HepG2 (cell line): Measurements from ENCODE around the gene GNG2. TPM values are rescaled to one million over a fixed set of nuclear protein-coding genes. Genes with fewer than 3 reads are reported as not detected.

ENCODE experiments used
- ATAC-seq: fragments of 200-7000 bp; cut with Tn5 transposase; 3 replicates; pipeline ENCODE4 v1.9.1; 2020; ENCODE audit warnings: mild to moderate bottlenecking, moderate library complexity
- BruUV-seq: library from RNA; stranded (reverse); fragments of 400-500 nt; replicated peaks from 2 replicates; lab custom pipeline; 2021; lab: Mats Ljungman, UMichigan
- CTCF ChIA-PET: fragments of 300-600 bp; formaldehyde crosslinking; extraction: SDS; loops from one replicate; lab custom pipeline; 2021; ENCODE audit warnings: low total read pairs, inconsistent platforms, low intra/inter-chr PET ratio; lab: Yijun Ruan, JAX
- POLR2A ChIA-PET: fragments of 350-600 bp; sonication (Branson Sonifier 250); formaldehyde crosslinking; loops from one replicate; lab custom pipeline; 2020; ENCODE audit warnings: antibody characterized with exemption, inconsistent platforms; lab: Yijun Ruan, JAX
- DNase-seq: peaks from one replicate; pipeline ENCODE4 v3.0.0-alpha.2; 2015; ENCODE audit warnings: low spot score
- FAIRE-seq: peaks from 3 replicates; lab custom pipeline; 2011; peaks lifted over from hg19 to GRCh38; lab: Jason Lieb, UNC
- H2AFZ ChIP-seq: one replicate; pipeline ENCODE4 v1.6.1; 2011; ENCODE audit warnings: low read length, inconsistent platforms
- H3K27ac ChIP-seq: fragments of 300-600 bp; 3 replicates; pipeline ENCODE4 v1.8.0; 2011; ENCODE audit warnings: mixed run types, mild to moderate bottlenecking, mixed read lengths, low read length, inconsistent platforms; ENCODE audit not compliant: insufficient read depth; ENCODE audit errors: extremely low read length
- H3K27me3 ChIP-seq, 2 experiments: fragments of 200-600 bp in 1 of 2; 2 replicates in 1 of 2; 3 replicates in 1 of 2; pipeline versions ENCODE4 v1.6.0 to v1.8.0; 2011; ENCODE audit warnings: low read length in 2 of 2, mild to moderate bottlenecking in 2 of 2, moderate library complexity in 2 of 2, inconsistent platforms in 1 of 2; ENCODE audit not compliant: insufficient read depth in 2 of 2, control insufficient read depth in 1 of 2
- H3K36me3 ChIP-seq, 2 experiments: fragments of 200-600 bp in 1 of 2; replicated peaks in 1 of 2; 2 replicates in 1 of 2; 3 replicates in 1 of 2; pipeline versions ENCODE4 v1.5.1 to v1.8.0; 2011; ENCODE audit warnings: low read length in 2 of 2, inconsistent platforms in 1 of 2; ENCODE audit not compliant: insufficient read depth in 2 of 2, control insufficient read depth in 1 of 2
- H3K4me1 ChIP-seq: 2 replicates; pipeline ENCODE4 v1.5.1; 2012; ENCODE audit warnings: low read length, inconsistent platforms; ENCODE audit not compliant: insufficient read depth
- H3K4me2 ChIP-seq: 2 replicates; pipeline ENCODE4 v1.6.0; 2011; ENCODE audit warnings: low read depth, low read length, inconsistent platforms
- H3K4me3 ChIP-seq, 3 experiments: fragments of 200-600 bp in 1 of 3; sonication (generic), shearing (Covaris generic) in 1 of 3; replicated peaks in 1 of 3; 2 replicates each; pipeline ENCODE4 v1.5.1; 2011 to 2016; ENCODE audit warnings: low read length in 3 of 3, inconsistent platforms in 2 of 3, low read depth in 2 of 3, mild to moderate bottlenecking in 2 of 3, control low read depth in 1 of 3, mixed read lengths in 1 of 3; ENCODE audit not compliant: insufficient read depth in 1 of 3
- H3K79me2 ChIP-seq: one replicate; pipeline ENCODE4 v1.6.1; 2011; ENCODE audit warnings: low read length, inconsistent platforms; ENCODE audit not compliant: insufficient read depth
- H3K9ac ChIP-seq: 2 replicates; pipeline ENCODE4 v1.6.0; 2011; ENCODE audit warnings: mild to moderate bottlenecking, low read depth, low read length, inconsistent platforms; ENCODE audit not compliant: insufficient read depth
- H3K9me3 ChIP-seq: 2 replicates; pipeline ENCODE4 v1.5.1; 2012; ENCODE audit warnings: mild to moderate bottlenecking, low read length
- H4K20me1 ChIP-seq: 2 replicates; pipeline ENCODE4 v1.6.0; 2011; ENCODE audit warnings: inconsistent platforms, mild to moderate bottlenecking, low read length, moderate library complexity; ENCODE audit not compliant: insufficient read depth
- BRD4 ChIP-seq: sonication (generic); formaldehyde crosslinking; IDR thresholded peaks from 2 replicates; pipeline ENCODE4 v1.4.0; 2020; ENCODE audit warnings: missing genetic modification reagents
- CC2D1A ChIP-seq: sonication (generic); formaldehyde crosslinking; IDR thresholded peaks from 2 replicates; pipeline ENCODE4 v1.8.1; 2023; ENCODE audit warnings: mild to moderate bottlenecking, missing genetic modification reagents
- GATAD1 ChIP-seq: IDR thresholded peaks from 2 replicates; pipeline ENCODE4 v1.6.1; 2016; ENCODE audit warnings: missing genetic modification reagents, missing compliant biosample characterization
- HNRNPK ChIP-seq: fragments of 200-400 bp; formaldehyde crosslinking; IDR thresholded peaks from 2 replicates; pipeline ENCODE4 v1.6.1; 2018; ENCODE audit warnings: low read length, low read depth, moderate library complexity, mild to moderate bottlenecking; ENCODE audit not compliant: poor library complexity, severe bottlenecking
- KLF6 ChIP-seq: IDR thresholded peaks from 2 replicates; pipeline ENCODE4 v1.8.0; 2016; ENCODE audit warnings: missing biosample characterization, missing genetic modification reagents
- NCOA5 ChIP-seq: sonication (generic); formaldehyde crosslinking; IDR thresholded peaks from 2 replicates; pipeline ENCODE4 v1.4.0; 2020; ENCODE audit warnings: missing genetic modification reagents
- REXO4 ChIP-seq: sonication (generic); formaldehyde crosslinking; IDR thresholded peaks from 2 replicates; pipeline ENCODE4 v1.8.0; 2022; ENCODE audit warnings: missing genetic modification reagents, mild to moderate bottlenecking, borderline replicate concordance
- WIZ ChIP-seq: sonication (generic); formaldehyde crosslinking; IDR thresholded peaks from 2 replicates; pipeline ENCODE4 v1.5.1; 2020; ENCODE audit warnings: mild to moderate bottlenecking, missing genetic modification reagents
- ZNF879 ChIP-seq: sonication (generic); formaldehyde crosslinking; IDR thresholded peaks from 2 replicates; pipeline ENCODE4 v1.8.1; 2023; ENCODE audit warnings: missing genetic modification reagents
- WGBS: methylation state at CpG from one replicate; pipeline ENCODE4 v1.1.6; 2017; ENCODE audit warnings: low lambda C conversion rate; 5-methylcytosine and 5-hydroxymethylcytosine counted together
- in situ Hi-C: cut with HindIII; loops from 2 replicates; pipeline ENCODE4 v1.10.0; 2017; ENCODE audit warnings: low pct_unique_long_range_greater_than_20kb; ENCODE audit not compliant: extremely low pct_ligation_motif_present
- intact Hi-C: fragments of 100-400 bp; cut with micrococcal nuclease; formaldehyde crosslinking; loops from one replicate; pipeline ENCODE4 v1.10.0; 2022; ENCODE audit not compliant: unreplicated experiment
- polyA plus RNA-seq, 8 experiments: library from polyadenylated mRNA; depleted of rRNA in 3 of 8; stranded (reverse) in 7 of 8; unstranded in 1 of 8; fragments of >200 nt; fragmentation: Illumina TruSeq in 4 of 8; extraction: Trizol in 4 of 8; gene quantifications; 2 replicates each; pipeline versions ENCODE4 v1.2.1 to v1.2.3, GENCODE V29; 2011 to 2016; ENCODE audit warnings: low read depth in 4 of 8, missing spikeins in 1 of 8, mixed read lengths in 1 of 8; ENCODE audit not compliant: insufficient read depth in 1 of 8
- total RNA-seq, 5 experiments: library from RNA; depleted of rRNA; stranded (reverse); fragments of >200 nt; fragmentation: Illumina TruSeq; extraction: Trizol; gene quantifications; 2 replicates each; pipeline ENCODE4 v1.2.3, GENCODE V29; 2016; ENCODE audit warnings: low read depth in 1 of 5
- TF ChIP-seq, protein P1 (sequence below): sonication (generic); formaldehyde crosslinking; conservative IDR thresholded peaks from 2 replicates; pipeline ENCODE4 v1.4.0; 2020; ENCODE audit warnings: missing genetic modification reagents
- TF ChIP-seq, protein P2 (sequence below): sonication (generic); formaldehyde crosslinking; conservative IDR thresholded peaks from 2 replicates; pipeline ENCODE4 v1.8.0; 2022; ENCODE audit warnings: missing genetic modification reagents
- TF ChIP-seq, protein P3 (sequence below): sonication (generic); formaldehyde crosslinking; IDR thresholded peaks from 2 replicates; pipeline ENCODE4 v1.5.1; 2020; ENCODE audit warnings: mild to moderate bottlenecking, missing genetic modification reagents, borderline replicate concordance
- TF ChIP-seq, protein P4 (sequence below): sonication (generic); formaldehyde crosslinking; IDR thresholded peaks from 2 replicates; pipeline ENCODE4 v1.5.1; 2020; ENCODE audit warnings: mild to moderate bottlenecking, missing genetic modification reagents

GNG2 gene
- total and polyA plus RNA-seq, 2 of the 13 experiments (the other 11 are each of a cell fraction or from before 2014, with no cell fraction given) = not detected

DNA sequence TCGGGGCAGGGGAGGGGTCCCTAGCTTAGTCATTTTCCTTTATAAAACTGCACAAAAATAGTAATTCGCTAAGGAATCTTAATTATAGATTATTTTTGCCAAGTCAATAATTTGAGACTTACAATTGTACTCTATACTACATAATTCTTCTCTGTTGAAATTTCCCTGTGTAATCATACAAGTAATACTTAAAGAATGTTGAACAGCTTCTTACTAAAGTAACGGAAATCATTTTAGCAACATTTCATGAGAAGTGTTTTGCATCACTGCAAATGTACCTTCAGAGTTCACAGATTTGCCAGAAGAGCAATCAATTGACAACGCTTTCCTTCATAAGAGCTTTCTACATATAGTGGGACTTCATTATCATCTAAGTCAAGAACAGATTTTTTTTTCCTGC, 7.9 kb upstream of the GNG2 start (continued):
- no peak for TF ChIP-seq BRD4
- TF ChIP-seq, protein P1, sequence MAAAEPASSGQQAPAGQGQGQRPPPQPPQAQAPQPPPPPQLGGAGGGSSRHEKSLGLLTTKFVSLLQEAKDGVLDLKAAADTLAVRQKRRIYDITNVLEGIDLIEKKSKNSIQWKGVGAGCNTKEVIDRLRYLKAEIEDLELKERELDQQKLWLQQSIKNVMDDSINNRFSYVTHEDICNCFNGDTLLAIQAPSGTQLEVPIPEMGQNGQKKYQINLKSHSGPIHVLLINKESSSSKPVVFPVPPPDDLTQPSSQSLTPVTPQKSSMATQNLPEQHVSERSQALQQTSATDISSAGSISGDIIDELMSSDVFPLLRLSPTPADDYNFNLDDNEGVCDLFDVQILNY (CRISPR knock-in tag) = no peak
- TF ChIP-seq WIZ (CRISPR knock-in tag) = no peak
- no peak for TF ChIP-seq KLF6 (CRISPR knock-in tag)

DNA sequence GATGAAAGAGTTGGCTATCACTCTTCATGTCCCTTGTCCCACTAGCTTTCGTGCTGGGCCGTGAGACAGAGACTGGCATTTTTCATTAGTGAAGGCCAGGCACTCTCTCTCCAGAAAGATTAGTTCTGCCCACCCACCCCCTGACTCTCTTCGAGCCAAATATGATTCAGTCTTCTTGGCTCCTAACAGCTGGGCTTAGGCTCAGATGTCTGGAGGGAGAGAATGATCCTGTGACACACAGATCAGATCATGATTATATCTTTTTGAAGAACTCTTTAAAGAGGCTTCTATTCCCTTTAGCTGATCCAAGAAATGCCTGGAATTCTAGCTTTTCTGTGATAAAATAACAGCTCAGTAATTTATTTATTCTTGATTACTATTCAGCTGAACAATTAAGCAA, 5.2 kb upstream of the GNG2 start:
- 5% methylated on average over 3 of the region's 3 CpGs for WGBS
- CTCF ChIA-PET = no interaction called here
- in situ Hi-C loops = no loop called here
- TF ChIP-seq, protein P2, sequence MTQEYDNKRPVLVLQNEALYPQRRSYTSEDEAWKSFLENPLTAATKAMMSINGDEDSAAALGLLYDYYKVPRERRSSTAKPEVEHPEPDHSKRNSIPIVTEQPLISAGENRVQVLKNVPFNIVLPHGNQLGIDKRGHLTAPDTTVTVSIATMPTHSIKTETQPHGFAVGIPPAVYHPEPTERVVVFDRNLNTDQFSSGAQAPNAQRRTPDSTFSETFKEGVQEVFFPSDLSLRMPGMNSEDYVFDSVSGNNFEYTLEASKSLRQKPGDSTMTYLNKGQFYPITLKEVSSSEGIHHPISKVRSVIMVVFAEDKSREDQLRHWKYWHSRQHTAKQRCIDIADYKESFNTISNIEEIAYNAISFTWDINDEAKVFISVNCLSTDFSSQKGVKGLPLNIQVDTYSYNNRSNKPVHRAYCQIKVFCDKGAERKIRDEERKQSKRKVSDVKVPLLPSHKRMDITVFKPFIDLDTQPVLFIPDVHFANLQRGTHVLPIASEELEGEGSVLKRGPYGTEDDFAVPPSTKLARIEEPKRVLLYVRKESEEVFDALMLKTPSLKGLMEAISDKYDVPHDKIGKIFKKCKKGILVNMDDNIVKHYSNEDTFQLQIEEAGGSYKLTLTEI (CRISPR knock-in tag) = no peak
- no peak for TF ChIP-seq REXO4 (CRISPR knock-in tag)
- TF ChIP-seq NCOA5 (CRISPR knock-in tag) = no peak
- TF ChIP-seq, protein P3, sequence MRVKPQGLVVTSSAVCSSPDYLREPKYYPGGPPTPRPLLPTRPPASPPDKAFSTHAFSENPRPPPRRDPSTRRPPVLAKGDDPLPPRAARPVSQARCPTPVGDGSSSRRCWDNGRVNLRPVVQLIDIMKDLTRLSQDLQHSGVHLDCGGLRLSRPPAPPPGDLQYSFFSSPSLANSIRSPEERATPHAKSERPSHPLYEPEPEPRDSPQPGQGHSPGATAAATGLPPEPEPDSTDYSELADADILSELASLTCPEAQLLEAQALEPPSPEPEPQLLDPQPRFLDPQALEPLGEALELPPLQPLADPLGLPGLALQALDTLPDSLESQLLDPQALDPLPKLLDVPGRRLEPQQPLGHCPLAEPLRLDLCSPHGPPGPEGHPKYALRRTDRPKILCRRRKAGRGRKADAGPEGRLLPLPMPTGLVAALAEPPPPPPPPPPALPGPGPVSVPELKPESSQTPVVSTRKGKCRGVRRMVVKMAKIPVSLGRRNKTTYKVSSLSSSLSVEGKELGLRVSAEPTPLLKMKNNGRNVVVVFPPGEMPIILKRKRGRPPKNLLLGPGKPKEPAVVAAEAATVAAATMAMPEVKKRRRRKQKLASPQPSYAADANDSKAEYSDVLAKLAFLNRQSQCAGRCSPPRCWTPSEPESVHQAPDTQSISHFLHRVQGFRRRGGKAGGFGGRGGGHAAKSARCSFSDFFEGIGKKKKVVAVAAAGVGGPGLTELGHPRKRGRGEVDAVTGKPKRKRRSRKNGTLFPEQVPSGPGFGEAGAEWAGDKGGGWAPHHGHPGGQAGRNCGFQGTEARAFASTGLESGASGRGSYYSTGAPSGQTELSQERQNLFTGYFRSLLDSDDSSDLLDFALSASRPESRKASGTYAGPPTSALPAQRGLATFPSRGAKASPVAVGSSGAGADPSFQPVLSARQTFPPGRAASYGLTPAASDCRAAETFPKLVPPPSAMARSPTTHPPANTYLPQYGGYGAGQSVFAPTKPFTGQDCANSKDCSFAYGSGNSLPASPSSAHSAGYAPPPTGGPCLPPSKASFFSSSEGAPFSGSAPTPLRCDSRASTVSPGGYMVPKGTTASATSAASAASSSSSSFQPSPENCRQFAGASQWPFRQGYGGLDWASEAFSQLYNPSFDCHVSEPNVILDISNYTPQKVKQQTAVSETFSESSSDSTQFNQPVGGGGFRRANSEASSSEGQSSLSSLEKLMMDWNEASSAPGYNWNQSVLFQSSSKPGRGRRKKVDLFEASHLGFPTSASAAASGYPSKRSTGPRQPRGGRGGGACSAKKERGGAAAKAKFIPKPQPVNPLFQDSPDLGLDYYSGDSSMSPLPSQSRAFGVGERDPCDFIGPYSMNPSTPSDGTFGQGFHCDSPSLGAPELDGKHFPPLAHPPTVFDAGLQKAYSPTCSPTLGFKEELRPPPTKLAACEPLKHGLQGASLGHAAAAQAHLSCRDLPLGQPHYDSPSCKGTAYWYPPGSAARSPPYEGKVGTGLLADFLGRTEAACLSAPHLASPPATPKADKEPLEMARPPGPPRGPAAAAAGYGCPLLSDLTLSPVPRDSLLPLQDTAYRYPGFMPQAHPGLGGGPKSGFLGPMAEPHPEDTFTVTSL (CRISPR knock-in tag) = no peak
- no peak for TF ChIP-seq CC2D1A (CRISPR knock-in tag)
- TF ChIP-seq, protein P4, sequence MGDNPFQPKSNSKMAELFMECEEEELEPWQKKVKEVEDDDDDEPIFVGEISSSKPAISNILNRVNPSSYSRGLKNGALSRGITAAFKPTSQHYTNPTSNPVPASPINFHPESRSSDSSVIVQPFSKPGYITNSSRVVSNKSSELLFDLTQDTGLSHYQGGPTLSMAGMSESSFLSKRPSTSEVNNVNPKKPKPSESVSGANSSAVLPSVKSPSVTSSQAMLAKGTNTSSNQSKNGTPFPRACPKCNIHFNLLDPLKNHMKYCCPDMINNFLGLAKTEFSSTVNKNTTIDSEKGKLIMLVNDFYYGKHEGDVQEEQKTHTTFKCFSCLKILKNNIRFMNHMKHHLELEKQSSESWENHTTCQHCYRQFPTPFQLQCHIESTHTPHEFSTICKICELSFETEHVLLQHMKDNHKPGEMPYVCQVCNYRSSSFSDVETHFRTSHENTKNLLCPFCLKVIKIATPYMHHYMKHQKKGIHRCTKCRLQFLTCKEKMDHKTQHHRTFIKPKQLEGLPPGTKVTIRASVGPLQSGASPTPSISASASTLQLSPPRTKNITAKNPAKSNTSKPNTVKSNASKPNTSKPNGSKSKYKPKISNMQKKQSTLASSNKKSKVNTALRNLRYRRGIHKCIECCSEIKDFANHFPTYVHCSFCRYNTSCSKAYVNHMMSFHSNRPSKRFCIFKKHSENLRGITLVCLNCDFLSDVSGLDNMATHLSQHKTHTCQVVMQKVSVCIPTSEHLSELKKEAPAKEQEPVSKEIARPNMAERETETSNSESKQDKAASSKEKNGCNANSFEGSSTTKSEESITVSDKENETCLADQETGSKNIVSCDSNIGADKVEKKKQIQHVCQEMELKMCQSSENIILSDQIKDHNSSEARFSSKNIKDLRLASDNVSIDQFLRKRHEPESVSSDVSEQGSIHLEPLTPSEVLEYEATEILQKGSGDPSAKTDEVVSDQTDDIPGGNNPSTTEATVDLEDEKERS (CRISPR knock-in tag) = no peak
- TF ChIP-seq HNRNPK = no peak
- TF ChIP-seq GATAD1 (CRISPR knock-in tag) = no peak
- TF ChIP-seq ZNF879 (CRISPR knock-in tag) = no peak

More for the DNA sequence above, 5.2 kb upstream of the GNG2 start:
- Histone ChIP-seq H3K79me2 (no peaks in the 10 kb centered on the region), H3K9me3 (no peaks in the 10 kb centered on the region), H2AFZ (no peak overlapping the region), H4K20me1 (no peaks in the 10 kb centered on the region), H3K27me3 (peaks cover 0 to 12% of the 10 kb centered on the region in 2 experiments; a peak in 1 of 5 replicates), H3K4me1 (no peaks in the 10 kb centered on the region), H3K9ac (no peak overlapping the region), H3K27ac (no peak overlapping the region), H3K36me3 (no peaks in the 10 kb centered on the region), H3K4me2 (no peak overlapping the region), H3K4me3 (no peak overlapping the region)
- intact Hi-C loops = no loop called here
- ATAC-seq (no peak), DNase-seq (no peak), FAIRE-seq (no peak)
- BruUV-seq = no TSS peak
- POLR2A ChIA-PET = no interaction called here
